Activated naive CD4-positive, alpha-beta T cell treated with anti-CD3 and anti-CD28 coated beads, Interleukin-2, amount 50 U/mL, for 16 hours (primary cell): ENCODE measurements around the gene DPYSL3.

Experiments
- DNase-seq: peaks from one replicate; pipeline ENCODE4 v3.0.0-alpha.2; 2020

DPYSL3 gene

GRCh38 chr5:147467973-147468508, 41.8 kb downstream of the DPYSL3 start:
- DNase-seq, result no peak

DNA sequence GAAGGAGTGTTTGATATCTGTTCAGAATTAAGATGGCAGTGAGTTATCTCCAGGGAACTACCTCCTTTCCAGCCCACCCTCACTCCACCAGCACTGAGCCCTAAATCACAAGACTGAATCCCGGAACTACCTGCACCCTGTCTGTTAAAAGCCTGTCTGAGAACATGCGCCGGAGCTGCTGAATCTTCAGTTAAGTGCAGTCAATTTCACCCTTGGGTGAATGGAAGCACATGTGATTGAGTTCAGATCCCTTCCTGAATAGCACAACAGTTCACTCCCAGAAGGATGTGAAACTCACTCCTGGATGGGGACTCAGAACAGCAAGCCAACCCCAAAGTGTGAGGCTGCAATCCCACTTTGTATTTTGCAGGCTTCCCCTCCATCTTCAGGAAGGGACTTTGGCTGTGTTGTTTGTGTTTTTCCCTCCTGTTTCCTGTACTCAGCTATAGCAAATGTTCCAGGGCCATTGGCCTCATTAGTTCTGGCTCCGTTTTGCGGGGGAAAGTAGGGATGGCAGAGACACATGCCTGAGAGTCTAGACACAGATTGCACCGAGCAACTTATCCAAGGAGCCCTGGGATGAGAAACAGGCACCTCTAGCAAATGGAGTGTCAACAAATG, 43.4 kb downstream of the DPYSL3 start:
- no peak for DNase-seq

DNA sequence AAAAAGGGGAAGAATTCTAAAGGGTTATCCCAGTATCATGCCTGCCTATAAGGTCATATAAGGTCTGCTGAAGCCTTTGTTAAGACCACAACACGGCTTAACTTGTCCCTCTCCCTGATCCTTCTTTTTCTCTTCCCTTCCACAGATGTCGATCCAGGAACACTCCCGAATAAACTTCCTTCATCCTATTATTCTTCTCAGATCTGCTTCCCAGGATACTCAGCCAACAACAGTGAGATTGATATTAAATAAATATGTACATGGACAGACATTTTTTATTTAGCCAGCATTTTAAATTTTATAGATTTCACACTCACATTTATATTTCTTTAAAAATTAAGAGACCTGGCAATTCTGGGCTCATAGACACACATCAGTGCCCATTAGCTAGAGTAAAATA, 44.1 kb downstream of the DPYSL3 start:
- no peak for DNase-seq

GRCh38 chr5:147464211-147464610, 45.7 kb downstream of the DPYSL3 start:
- DNase-seq, result no peak

DNA sequence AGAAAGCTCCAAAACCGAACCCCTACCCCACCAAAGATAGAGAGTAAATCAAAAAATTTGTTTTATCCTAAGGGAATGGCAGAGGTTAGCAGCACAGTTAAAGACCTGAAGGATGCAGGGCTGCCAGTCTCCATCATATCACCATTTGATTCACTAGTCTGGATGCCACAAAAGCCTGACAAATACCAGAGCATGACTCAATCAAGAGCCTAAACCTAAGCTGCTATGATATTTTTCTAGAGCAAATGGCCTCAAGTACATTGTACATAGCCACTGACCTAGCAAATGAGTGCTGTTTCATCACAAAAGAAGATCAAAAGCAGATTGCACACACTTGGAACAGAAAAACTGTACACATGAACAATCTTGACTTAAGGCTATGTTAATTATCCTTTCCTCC, 48.0 kb downstream of the DPYSL3 start:
- DNase-seq, result no peak

DNA sequence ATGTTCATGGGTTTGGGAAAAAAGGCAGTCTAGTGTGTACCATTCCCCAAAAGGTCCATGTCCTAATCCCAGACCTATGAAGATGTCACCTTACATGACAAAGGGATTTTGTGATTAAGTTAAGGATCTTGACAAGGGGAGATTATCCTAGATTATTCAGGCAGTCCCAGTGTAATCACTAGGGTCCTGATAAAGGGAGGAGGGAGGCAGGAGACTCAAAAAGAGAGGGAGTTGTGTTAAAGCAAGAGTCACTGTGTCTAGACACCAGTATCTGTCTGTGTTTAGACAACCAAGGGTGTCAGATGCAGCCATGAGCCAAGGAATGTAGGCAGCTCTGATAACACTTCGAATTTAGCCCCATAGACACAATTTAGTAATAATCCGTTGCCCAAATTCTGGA, 49.5 kb downstream of the DPYSL3 start:
- DNase-seq, result no peak

GRCh38 chr5:147458581-147458980, 51.3 kb downstream of the DPYSL3 start:
- DNase-seq, result no peak

DNA sequence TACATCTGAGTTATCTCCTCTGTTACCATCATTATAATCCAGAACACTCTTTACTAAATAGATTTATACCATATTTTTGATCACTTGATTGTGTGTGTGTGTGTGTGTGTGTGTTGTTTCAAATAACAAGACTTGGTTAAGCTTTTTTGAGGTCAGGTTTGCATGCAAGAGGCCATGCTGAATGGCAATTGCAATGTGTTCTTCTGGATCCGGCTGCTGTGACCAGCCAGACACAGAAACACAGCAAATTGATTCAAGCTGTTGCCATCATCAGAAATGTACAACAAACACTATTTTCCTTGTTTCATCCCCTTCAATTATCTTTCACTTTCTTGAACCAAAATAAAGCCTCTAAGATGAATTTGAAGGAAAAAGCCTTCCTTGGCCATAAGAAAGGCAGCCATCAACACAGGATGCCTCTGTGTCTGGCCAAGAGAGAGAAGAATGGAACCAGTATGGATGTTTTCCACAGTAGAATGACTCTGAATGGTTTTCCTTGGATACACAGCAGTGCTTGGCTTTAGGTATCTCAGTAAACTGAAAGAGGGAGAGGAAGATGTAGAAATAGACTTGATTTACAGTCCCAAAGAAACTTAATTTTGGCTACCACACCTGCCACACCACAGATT, 53.9 kb downstream of the DPYSL3 start:
- DNase-seq, result no peak

DNA sequence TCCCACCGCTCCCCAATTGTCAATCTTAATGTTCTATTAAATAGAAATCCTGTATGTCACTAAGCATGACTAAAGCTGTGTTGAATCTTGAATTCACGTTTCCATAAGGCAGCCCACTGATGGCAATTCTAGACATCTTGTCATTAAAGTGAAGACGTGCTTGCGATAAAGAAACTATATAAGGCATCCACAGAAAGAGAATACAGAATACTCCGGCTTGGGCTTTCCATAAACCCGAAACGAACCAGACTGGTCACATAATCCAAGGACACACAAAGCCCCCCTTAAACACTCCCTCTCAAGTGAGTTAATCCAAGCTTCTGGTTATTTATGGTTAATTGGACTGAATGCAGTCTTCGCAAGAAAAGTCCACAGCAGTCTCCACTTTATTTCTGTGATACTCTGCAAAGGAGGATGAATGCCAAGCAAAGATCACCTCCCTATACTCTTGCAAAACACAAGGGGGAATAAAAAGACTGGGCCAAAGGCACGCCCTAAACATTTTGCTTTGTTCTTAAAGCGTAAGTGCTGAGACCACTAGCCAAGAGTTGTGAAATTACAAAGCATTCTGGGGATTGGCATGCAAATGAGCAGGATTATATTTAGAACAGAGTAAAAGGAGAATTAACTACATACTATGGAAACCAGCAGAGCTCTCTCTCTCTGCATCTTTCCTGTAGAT, 54.7 kb downstream of the DPYSL3 start:
- DNase-seq, result no peak

- peak; percentile 72 for DNase-seq
Measured at GRCh38 chr5:147453875-147454814, 55.7 kb downstream of the DPYSL3 start.

GRCh38 chr5:147452165-147452811, 57.6 kb downstream of the DPYSL3 start:
- no peak for DNase-seq

GRCh38 chr5:147451193-147451592, 58.7 kb downstream of the DPYSL3 start:
- no peak for DNase-seq

- DNase-seq, result no peak
Measured at GRCh38 chr5:147450606-147451005, 59.3 kb downstream of the DPYSL3 start.

GRCh38 chr5:147448766-147449165, 61.1 kb downstream of the DPYSL3 start:
- no peak for DNase-seq

DNA sequence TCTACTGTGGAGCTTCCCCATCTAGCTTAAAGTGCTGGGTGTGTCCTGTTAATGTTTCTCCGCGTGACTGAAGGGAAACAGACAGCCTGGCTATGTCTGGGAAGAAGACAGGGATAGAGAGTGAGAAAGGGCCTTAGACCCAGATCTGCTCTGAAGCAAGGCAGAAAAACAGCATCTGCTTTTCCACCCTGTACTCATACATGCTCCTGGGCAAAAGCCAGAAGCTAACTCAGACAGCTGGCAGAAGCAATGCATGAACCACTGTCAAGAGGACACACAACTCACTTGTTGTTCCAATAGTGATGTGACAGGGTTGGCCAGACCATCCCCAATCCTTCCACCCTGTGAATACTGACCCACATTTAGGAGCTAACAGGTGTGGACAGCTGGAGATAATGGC, 63.3 kb downstream of the DPYSL3 start:
- DNase-seq, result no peak

DNA sequence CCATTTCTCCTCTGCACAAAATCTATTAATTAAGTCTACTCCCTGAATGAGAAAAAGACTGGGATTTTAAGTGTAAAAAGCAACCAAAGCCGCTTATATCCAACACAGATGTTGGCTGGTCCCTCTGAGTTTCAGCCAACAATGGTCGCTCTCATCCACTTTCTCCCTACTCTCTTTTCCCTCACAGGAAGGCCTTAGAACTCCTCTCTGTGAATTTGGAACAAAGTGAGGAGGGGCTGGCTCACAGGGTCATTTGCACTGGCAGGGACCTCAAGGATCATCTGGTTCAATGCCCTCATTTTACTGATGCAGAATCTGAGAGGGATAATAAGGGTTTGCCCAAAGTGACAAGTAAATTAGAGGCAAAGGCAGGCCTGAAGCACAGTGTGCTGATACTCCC, 64.0 kb downstream of the DPYSL3 start:
- DNase-seq, result no peak

GRCh38 chr5:147445090-147445489, 64.8 kb downstream of the DPYSL3 start:
- DNase-seq, result no peak

GRCh38 chr5:147442224-147442623, 67.6 kb downstream of the DPYSL3 start:
- DNase-seq, result no peak

DNA sequence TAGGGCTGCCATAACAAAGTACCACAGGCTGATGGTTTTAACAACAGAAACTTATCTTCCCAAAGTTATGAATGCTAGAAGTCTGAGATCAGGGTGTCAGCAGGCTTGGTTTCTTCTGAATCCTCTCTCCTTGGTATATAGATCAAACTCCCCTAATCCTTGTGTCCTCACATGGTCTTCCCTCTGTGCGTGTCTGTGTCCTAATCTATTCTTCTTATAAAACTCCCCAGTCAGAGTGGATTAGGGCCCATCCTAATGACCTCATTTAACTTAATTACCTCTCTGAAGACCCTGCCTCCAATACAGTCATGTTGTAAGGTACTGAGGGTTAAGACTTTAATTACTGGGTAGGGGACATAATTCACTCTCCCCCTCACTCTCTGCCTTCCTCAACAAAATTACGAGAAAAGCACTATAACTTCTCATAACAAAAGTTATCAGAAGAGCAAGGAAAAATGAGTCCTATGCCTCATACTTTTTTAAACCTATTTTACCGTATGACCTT, 68.6 kb downstream of the DPYSL3 start:
- no peak for DNase-seq

- no peak for DNase-seq
Measured at GRCh38 chr5:147439254-147439653, 70.6 kb downstream of the DPYSL3 start.

DNA sequence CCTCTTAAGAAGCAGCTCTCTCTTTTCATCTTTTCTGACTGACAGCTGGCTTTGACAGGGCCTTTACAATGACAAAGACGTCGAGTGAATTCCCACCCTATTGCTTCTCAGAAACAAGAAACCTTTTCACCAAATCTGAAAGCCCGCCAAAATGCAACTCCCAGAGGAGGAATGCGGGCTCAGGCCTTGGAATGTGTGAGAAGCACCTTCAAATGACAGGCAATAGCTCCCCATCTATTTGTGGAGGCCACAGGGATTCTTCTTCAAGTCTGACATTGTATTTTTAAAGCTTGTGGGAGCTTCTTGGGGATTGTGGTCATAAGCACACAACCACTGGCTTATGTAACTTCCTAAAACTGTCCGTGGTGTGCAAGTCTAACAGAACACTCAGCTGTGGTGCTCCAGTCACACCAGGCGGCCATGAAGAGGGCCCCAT, 72.7 kb downstream of the DPYSL3 start:
- DNase-seq, result no peak

DNA sequence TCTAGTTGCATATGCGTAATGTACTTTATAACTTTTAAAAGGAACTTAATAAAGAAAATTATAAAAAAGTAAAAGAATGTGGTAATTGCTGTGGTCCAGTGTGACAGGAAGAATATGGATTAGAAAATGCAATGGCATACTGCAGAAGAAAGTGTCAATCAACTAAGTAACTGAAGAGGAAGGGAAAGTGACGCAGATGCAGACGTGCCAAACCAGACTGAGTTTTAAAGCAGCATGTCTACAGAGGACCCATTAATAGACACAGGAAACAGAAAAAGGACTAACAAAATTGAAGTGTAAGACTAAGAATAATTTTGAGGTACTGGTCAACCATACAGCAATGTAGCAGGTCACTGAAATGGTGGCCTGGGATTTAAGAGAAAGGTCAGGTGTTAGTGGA, 73.3 kb downstream of the DPYSL3 start:
- no peak for DNase-seq
